Measurements from ENCODE around the gene MALAT1.

- no peak for TF ChIP-seq PATZ1 (CRISPR knock-in tag; IDR thresholded peaks at IDR 0.05; ENCODE audit: borderline replicate concordance)
- no peak for TF ChIP-seq ZC3H10 (CRISPR knock-in tag; IDR thresholded peaks at IDR 0.05)
- TF ChIP-seq OSR1 (CRISPR knock-in tag; IDR thresholded peaks at IDR 0.05): no peak
- no peak for TF ChIP-seq ARNTL (CRISPR knock-in tag; IDR thresholded peaks at IDR 0.05; ENCODE audit: borderline replicate concordance, low read depth)
- no peak for TF ChIP-seq ZNF565 (CRISPR knock-in tag; conservative IDR thresholded peaks at IDR 0.05; ENCODE audit: low read depth)
- TF ChIP-seq ZNF70 (CRISPR knock-in tag; IDR thresholded peaks at IDR 0.05): no peak
- TF ChIP-seq ZFP3 (CRISPR knock-in tag; IDR thresholded peaks at IDR 0.05): no peak
- TF ChIP-seq ESRRG (CRISPR knock-in tag; IDR thresholded peaks at IDR 0.05): no peak
- TF ChIP-seq CREB5 (CRISPR knock-in tag; IDR thresholded peaks at IDR 0.05; ENCODE audit: low read depth): no peak
- no peak for TF ChIP-seq RARB (CRISPR knock-in tag; IDR thresholded peaks at IDR 0.05)
- TF ChIP-seq POU6F1 (CRISPR knock-in tag; IDR thresholded peaks at IDR 0.05; ENCODE audit: borderline replicate concordance, low read depth): no peak; the same call in 1 of the 2 replicates
- 0 out of 2 replicates have a peak, but pooled peaks have one; percentile 40 for TF ChIP-seq TOX (CRISPR knock-in tag; IDR thresholded peaks at IDR 0.05; ENCODE audit: borderline replicate concordance)
- TF ChIP-seq PPARA (CRISPR knock-in tag; IDR thresholded peaks at IDR 0.05; ENCODE audit: borderline replicate concordance): no peak
- no peak for TF ChIP-seq BACH2 (CRISPR knock-in tag; IDR thresholded peaks at IDR 0.05; ENCODE audit: borderline replicate concordance)
Measured at GRCh38 chr11:65491614-65492386, 7.0 kb upstream of the MALAT1 start.

Data from SK-N-SH treated with all-trans-retinoic acid at 6 μM for 48 hours (cell line).